Testis (tissue), 3 donors: ENCODE results near the gene BEAN1. TPM values are rescaled to one million over a fixed set of nuclear protein-coding genes. Genes with fewer than 3 reads are reported as not detected.

Experiments
- DNase-seq: peaks from one replicate; pipeline ENCODE4 v3.0.0-alpha.2; 2019
- H3K27ac ChIP-seq, 2 donors: fragments of 200-600 bp; sonication (generic); one replicate each; pipeline ENCODE4 v1.5.1; 2019
- H3K27me3 ChIP-seq: fragments of 200-600 bp; sonication (generic); one replicate; pipeline ENCODE4 v1.5.1; 2019
- H3K36me3 ChIP-seq: fragments of 200-600 bp; sonication (generic); one replicate; pipeline ENCODE4 v1.5.1; 2017; ENCODE audit warnings: low read depth; ENCODE audit errors: missing control alignments
- H3K4me1 ChIP-seq: fragments of 200-600 bp; sonication (generic); one replicate; pipeline ENCODE4 v1.5.1; 2019
- H3K4me3 ChIP-seq, 2 donors: fragments of 200-600 bp; sonication (generic); one replicate each; pipeline ENCODE4 v1.5.1; 2017 to 2019
- H3K9me3 ChIP-seq: fragments of 200-600 bp; sonication (generic); one replicate; pipeline ENCODE4 v1.5.1; 2017
- CTCF ChIP-seq, 3 experiments: fragments of 450-650 bp in 2 of 3; fragments of 200-600 bp in 1 of 3; sonication (generic) in 1 of 3; IDR thresholded peaks; one replicate each; pipeline ENCODE4 v1.5.1; 2016 to 2019; ENCODE audit warnings: antibody characterized with exemption in 3 of 3, mild to moderate bottlenecking in 2 of 3, moderate library complexity in 1 of 3
- POLR2A ChIP-seq: fragments of 450-650 bp; IDR thresholded peaks from one replicate; pipeline ENCODE4 v1.6.1; 2017; ENCODE audit warnings: antibody characterized with exemption, mild to moderate bottlenecking, moderate library complexity
- WGBS, 2 donors: methylation state at CpG; one replicate each; pipeline ENCODE4 v1.1.5; 2018; 5-methylcytosine and 5-hydroxymethylcytosine counted together
- intact Hi-C: fragments of 100-400 bp; cut with DNase I; formaldehyde crosslinking; loops from one replicate; pipeline ENCODE4 v1.15.1; 2023; ENCODE audit warnings: low total_unique reads
- polyA plus RNA-seq: library from polyadenylated mRNA; stranded (reverse); fragments of 350-450 nt; fragmentation: Illumina TruSeq; extraction: RNeasy Lipid Tissue Mini Kit (QIAGEN cat#74804); gene quantifications from one replicate; pipeline ENCODE4 v1.2.3, GENCODE V29; 2014; ENCODE audit warnings: low read depth, low replicate concordance; ENCODE audit not compliant: insufficient read depth
- total RNA-seq, 2 donors: library from RNA; depleted of rRNA; stranded (reverse); fragments of >200 nt; gene quantifications; one replicate each; pipeline ENCODE4 v1.2.3, GENCODE V29; 2016

The BEAN1 gene
- total and polyA plus RNA-seq, 3 donors from 2014 or later, result 4.2 to 18.0 (median 6.1) TPM

- H3K9me3 ChIP-seq, result no peaks in the 10 kb centered on the region
- intact Hi-C loops, result loop anchor here (10.0 kb wide), 1 partner anchor 68 kb away; no protein-coding TSS in a partner anchor
- 90% methylated on average over 6 to 15 of the region's 15 CpGs for WGBS, 2 donors
Measured at GRCh38 chr16:66473051-66473571, 46.0 kb downstream of the BEAN1 start.

GRCh38 chr16:66473654-66474519, 46.8 kb downstream of the BEAN1 start:
- TF ChIP-seq POLR2A, result no peak
- TF ChIP-seq CTCF (IDR thresholded peaks at IDR 0.05), result no peak
- Histone ChIP-seq H3K4me1 (no peaks in the 10 kb centered on the region), H3K27me3 (no peaks in the 10 kb centered on the region), H3K27ac (no peak overlapping the region), H3K9me3 (no peaks in the 10 kb centered on the region), H3K4me3 (no peak overlapping the region), H3K36me3 (no peaks in the 10 kb centered on the region)
- intact Hi-C loops, result loop anchor here (10.0 kb wide), 1 partner anchor 69 kb away; no protein-coding TSS in a partner anchor
- 93% methylated on average over 4 of the region's 4 CpGs for WGBS, 2 donors
- DNase-seq, result no peak

More at GRCh38 chr16:66473051-66473571, 46.0 kb downstream of the BEAN1 start:
- Histone ChIP-seq H3K27me3 (no peaks in the 10 kb centered on the region), H3K27ac (no peak overlapping the region), H3K36me3 (no peaks in the 10 kb centered on the region), H3K4me3 (no peak overlapping the region), H3K4me1 (no peaks in the 10 kb centered on the region)
- TF ChIP-seq POLR2A (no peak), CTCF (IDR thresholded peaks at IDR 0.05) (no peak)
- DNase-seq, result no peak

GRCh38 chr16:66474750-66475199, 47.7 kb downstream of the BEAN1 start:
- no peaks in the 10 kb centered on the region for H3K4me1 ChIP-seq
- no peak for TF ChIP-seq POLR2A
- no peak for TF ChIP-seq CTCF (IDR thresholded peaks at IDR 0.05)
- 64 to 73% methylated on average over 4 of the region's 4 CpGs for WGBS, 2 donors
- H3K27me3 ChIP-seq, result no peaks in the 10 kb centered on the region
- no peak overlapping the region for H3K27ac ChIP-seq
- no peak overlapping the region for H3K4me3 ChIP-seq
- H3K36me3 ChIP-seq, result no peaks in the 10 kb centered on the region
- intact Hi-C loops, result loop anchor here (10.0 kb wide), 1 partner anchor 70 kb away; no protein-coding TSS in a partner anchor
- no peak for DNase-seq
- no peaks in the 10 kb centered on the region for H3K9me3 ChIP-seq

- Histone ChIP-seq H3K4me1 (no peaks in the 10 kb centered on the region), H3K27ac (no peak overlapping the region), H3K4me3 (no peak overlapping the region), H3K9me3 (no peaks in the 10 kb centered on the region), H3K36me3 (no peaks in the 10 kb centered on the region), H3K27me3 (no peaks in the 10 kb centered on the region)
- TF ChIP-seq CTCF (IDR thresholded peaks at IDR 0.05) (no peak), POLR2A (no peak)
- DNase-seq, result no peak
- WGBS, 2 donors, result 78 to 93% methylated on average over 2 of the region's 2 CpGs
- intact Hi-C loops, result loop anchor here (10.0 kb wide), 1 partner anchor 70 kb away; no protein-coding TSS in a partner anchor
Measured at GRCh38 chr16:66475232-66475631, 48.1 kb downstream of the BEAN1 start.
